CD14-positive monocyte (primary cell): ENCODE measurements around the gene ROBO1. TPM values are rescaled to one million over a fixed set of nuclear protein-coding genes. Genes with fewer than 3 reads are reported as not detected.

Experiments
- DNase-seq, 3 donors: peaks; one replicate each; pipeline ENCODE4 v3.0.0-alpha.2; 2011 to 2022
- H2AFZ ChIP-seq: 2 replicates; pipeline ENCODE4 v1.6.0; 2012; ENCODE audit warnings: mild to moderate bottlenecking, low read depth, low read length, inconsistent platforms; ENCODE audit not compliant: insufficient read depth, poor library complexity, severe bottlenecking
- H3K27ac ChIP-seq, 2 donors: 1 replicate in 1 of 2; 2 replicates in 1 of 2; pipeline ENCODE4 v1.5.1; 2012 to 2013; ENCODE audit warnings: low read length in 2 of 2, control low read depth in 1 of 2, inconsistent platforms in 1 of 2, low read depth in 1 of 2, mild to moderate bottlenecking in 1 of 2
- H3K27me3 ChIP-seq, 2 donors: one replicate each; pipeline versions ENCODE4 v1.6.0 to v1.6.1; 2011 to 2013; ENCODE audit warnings: low read length in 2 of 2; ENCODE audit not compliant: control insufficient read depth in 2 of 2, insufficient read depth in 2 of 2
- H3K36me3 ChIP-seq, 2 donors: replicated peaks in 1 of 2; 1 replicate in 1 of 2; 2 replicates in 1 of 2; pipeline versions ENCODE4 v1.5.1 to v1.6.1; 2012 to 2013; ENCODE audit warnings: low read length in 2 of 2, control low read depth in 1 of 2, inconsistent platforms in 1 of 2, mild to moderate bottlenecking in 1 of 2; ENCODE audit not compliant: insufficient read depth in 2 of 2, control insufficient read depth in 1 of 2
- H3K4me1 ChIP-seq, 2 donors: 1 replicate in 1 of 2; 2 replicates in 1 of 2; pipeline versions ENCODE4 v1.5.1 to v1.6.1; 2012 to 2013; ENCODE audit warnings: low read length in 2 of 2, control low read depth in 1 of 2, inconsistent platforms in 1 of 2, mild to moderate bottlenecking in 1 of 2, moderate library complexity in 1 of 2; ENCODE audit not compliant: insufficient read depth in 2 of 2, control insufficient read depth in 1 of 2
- H3K4me2 ChIP-seq: replicated peaks from 2 replicates; pipeline ENCODE3; 2012; ENCODE audit warnings: low read length, moderate library complexity, mild to moderate bottlenecking; ENCODE audit not compliant: poor library complexity, severe bottlenecking; ENCODE audit errors: extremely low read depth
- H3K4me3 ChIP-seq, 3 experiments: fragments of 200-600 bp in 1 of 3; sonication (generic) in 1 of 3; replicated peaks in 1 of 3; 1 replicate in 2 of 3; 2 replicates in 1 of 3; pipeline ENCODE4 v1.5.1; 2011 to 2013; ENCODE audit warnings: low read length in 3 of 3, mild to moderate bottlenecking in 3 of 3, control low read depth in 2 of 3, low read depth in 2 of 3, inconsistent platforms in 1 of 3, moderate library complexity in 1 of 3
- H3K79me2 ChIP-seq: 2 replicates; pipeline ENCODE4 v1.6.0; 2012; ENCODE audit warnings: mild to moderate bottlenecking, control low read depth, inconsistent platforms, low read length, moderate library complexity; ENCODE audit not compliant: insufficient read depth
- H3K9ac ChIP-seq: 2 replicates; pipeline ENCODE4 v1.6.0; 2017; ENCODE audit warnings: low read length, mild to moderate bottlenecking; ENCODE audit not compliant: insufficient read depth, poor library complexity, severe bottlenecking
- H3K9me3 ChIP-seq, 2 donors: replicated peaks in 1 of 2; 1 replicate in 1 of 2; 2 replicates in 1 of 2; pipeline versions ENCODE4 v1.5.1 to v1.6.1; 2012 to 2013; ENCODE audit warnings: low read length in 2 of 2, control low read depth in 1 of 2; ENCODE audit not compliant: control insufficient read depth in 1 of 2, insufficient read depth in 1 of 2
- H4K20me1 ChIP-seq: 2 replicates; pipeline ENCODE4 v1.6.0; 2012; ENCODE audit warnings: mild to moderate bottlenecking, low read length, control low read depth, moderate library complexity; ENCODE audit not compliant: insufficient read depth
- H3K27ac Mint-ChIP-seq, 7 donors: one replicate each; pipeline ENCODE4 v1.8.0; 2020; ENCODE audit warnings: mild to moderate bottlenecking in 7 of 7, mixed read lengths in 7 of 7, moderate library complexity in 6 of 7, inconsistent platforms in 2 of 7
- H3K27me3 Mint-ChIP-seq, 3 donors: one replicate each; pipeline ENCODE4 v1.8.0; 2021 to 2022; ENCODE audit warnings: low read depth in 3 of 3, mild to moderate bottlenecking in 3 of 3, mixed read lengths in 3 of 3, moderate library complexity in 3 of 3, inconsistent platforms in 1 of 3
- H3K36me3 Mint-ChIP-seq, 2 donors: one replicate each; pipeline ENCODE4 v1.8.0; 2020; ENCODE audit warnings: mixed read lengths in 2 of 2, inconsistent platforms in 1 of 2, mild to moderate bottlenecking in 1 of 2
- H3K4me1 Mint-ChIP-seq: one replicate; pipeline ENCODE4 v1.8.0; 2020; ENCODE audit warnings: mild to moderate bottlenecking, mixed read lengths
- H3K4me3 Mint-ChIP-seq, 2 donors: one replicate each; pipeline ENCODE4 v1.8.0; 2020; ENCODE audit warnings: mild to moderate bottlenecking in 2 of 2, mixed read lengths in 2 of 2, moderate library complexity in 1 of 2
- H3K9me3 Mint-ChIP-seq, 7 donors: one replicate each; pipeline ENCODE4 v1.8.0; 2020 to 2022; ENCODE audit warnings: mixed read lengths in 7 of 7, mild to moderate bottlenecking in 6 of 7, moderate library complexity in 6 of 7, inconsistent platforms in 2 of 7
- CTCF ChIP-seq: fragments of 200-600 bp; IDR thresholded peaks from one replicate; pipeline ENCODE4 v1.8.0; 2022; ENCODE audit warnings: antibody characterized with exemption, mild to moderate bottlenecking
- WGBS: methylation state at CpG from one replicate; pipeline ENCODE4 v1.1.5; 2013; ENCODE audit warnings: missing lambda C conversion rate; ENCODE audit not compliant: insufficient coverage; 5-methylcytosine and 5-hydroxymethylcytosine counted together
- intact Hi-C, 2 donors: fragments of 100-400 bp; cut with micrococcal nuclease; formaldehyde crosslinking; loops; one replicate each; pipeline versions ENCODE4 v1.15.0 to v1.15.1; 2023
- polyA plus RNA-seq, 3 donors: library from polyadenylated mRNA; depleted of rRNA in 1 of 3; unstranded in 2 of 3; stranded (reverse) in 1 of 3; fragments of 300-500 nt in 2 of 3; fragments of >200 nt in 1 of 3; fragmentation: Illumina TruSeq in 2 of 3; gene quantifications; 1 replicate in 2 of 3; 2 replicates in 1 of 3; pipeline ENCODE4 v1.2.3, GENCODE V29; 2012 to 2021

ROBO1 gene
- polyA plus RNA-seq, 3 donors = 0.09 to 0.10 TPM; not detected in 1

DNA sequence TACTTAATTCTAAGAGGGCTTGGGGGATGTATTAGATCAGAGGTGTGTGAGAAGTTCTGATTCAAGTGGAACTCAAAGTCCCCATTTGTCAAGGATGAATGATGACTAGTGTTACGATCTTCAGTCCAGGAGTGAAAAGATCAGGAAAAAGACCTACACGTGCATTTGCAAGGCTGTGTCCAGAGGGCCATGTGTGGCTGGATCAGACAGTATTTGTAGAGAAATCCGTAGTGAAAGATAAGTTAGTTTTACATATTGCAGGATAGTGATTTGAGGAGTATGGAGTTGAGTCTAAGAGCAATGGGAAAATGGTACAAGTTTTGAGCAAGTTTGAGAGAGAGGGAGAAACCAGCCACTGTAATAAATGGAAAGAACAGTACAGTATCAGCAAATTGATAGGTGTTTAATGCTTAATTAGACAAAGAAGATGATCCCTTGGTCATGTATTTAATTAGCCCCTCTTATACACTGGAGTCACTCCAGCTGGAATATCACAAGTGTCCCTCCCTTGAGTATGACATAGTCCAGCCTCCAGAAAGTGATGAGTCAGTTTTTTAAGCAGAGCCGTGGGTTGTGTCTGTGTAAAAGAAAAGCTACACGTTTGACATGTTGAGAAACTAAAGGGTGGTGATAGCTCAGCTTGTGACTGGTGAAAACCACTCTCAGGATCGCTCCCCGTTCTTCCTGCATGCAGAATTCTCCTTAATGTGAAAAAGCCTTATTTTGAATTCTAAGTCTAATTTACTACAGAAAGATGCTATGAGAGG lies 348.8 kb downstream of the ROBO1 start:
- no peaks in the 10 kb centered on the region for H3K79me2 ChIP-seq
- H3K36me3 ChIP-seq = no peaks in the 10 kb centered on the region
- H3K4me2 ChIP-seq = no peak overlapping the region
- no peaks in the 10 kb centered on the region for H4K20me1 ChIP-seq
- H3K4me3 ChIP-seq = no peak overlapping the region
- 57% methylated on average over 5 of the region's 7 CpGs for WGBS
- H3K9me3 Mint-ChIP-seq = peaks cover 0 to 2% (median 0%) of the 10 kb centered on the region in 7 donors
- no peak overlapping the region for H3K27ac Mint-ChIP-seq
- intact Hi-C loops = no loop called here
- H3K4me1 Mint-ChIP-seq = no peaks in the 10 kb centered on the region
- no peak for DNase-seq
- H2AFZ ChIP-seq = no peak overlapping the region
- no peaks in the 10 kb centered on the region for H3K27me3 Mint-ChIP-seq
- TF ChIP-seq CTCF = no peak
- H3K9ac ChIP-seq = no peak overlapping the region
- H3K4me1 ChIP-seq = no peaks in the 10 kb centered on the region
- no peak overlapping the region for H3K4me3 Mint-ChIP-seq
- H3K9me3 ChIP-seq = no peaks in the 10 kb centered on the region
- no peaks in the 10 kb centered on the region for H3K27me3 ChIP-seq
- no peak overlapping the region for H3K27ac ChIP-seq
- H3K36me3 Mint-ChIP-seq = no peaks in the 10 kb centered on the region

DNA sequence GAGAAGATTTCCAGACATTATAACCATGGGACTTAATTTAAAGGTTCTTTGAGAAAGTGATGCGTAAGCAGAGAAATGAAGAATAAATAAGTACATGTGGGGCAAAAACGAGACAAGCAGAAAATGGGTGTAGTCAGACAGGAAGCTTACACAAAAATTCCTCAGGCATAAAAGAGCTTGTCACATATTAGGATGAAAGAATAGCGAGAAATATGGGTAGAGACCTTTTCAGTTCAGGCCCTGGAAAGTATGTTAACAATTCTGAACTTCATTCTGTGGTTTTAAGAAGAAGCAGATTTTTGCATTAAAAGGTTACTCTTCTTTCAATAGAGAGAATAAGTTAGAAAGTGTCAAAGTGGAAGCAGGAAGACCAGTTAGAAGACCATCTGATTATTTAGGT lies 352.4 kb downstream of the ROBO1 start:
- Histone ChIP-seq H3K4me3 (no peak overlapping the region), H3K79me2 (no peaks in the 10 kb centered on the region), H3K9ac (no peak overlapping the region), H3K36me3 (no peaks in the 10 kb centered on the region), H3K4me1 (no peaks in the 10 kb centered on the region), H3K27ac (no peak overlapping the region), H3K27me3 (no peaks in the 10 kb centered on the region), H2AFZ (no peak overlapping the region), H3K9me3 (no peaks in the 10 kb centered on the region), H4K20me1 (no peaks in the 10 kb centered on the region), H3K4me2 (no peak overlapping the region)
- Mint-ChIP-seq H3K4me3 (no peak overlapping the region), H3K4me1 (no peaks in the 10 kb centered on the region), H3K36me3 (no peaks in the 10 kb centered on the region), H3K27me3 (no peaks in the 10 kb centered on the region), H3K27ac (no peak overlapping the region), H3K9me3 (peaks cover 0 to 2% (median 0%) of the 10 kb centered on the region in 7 donors)
- WGBS = 33% methylated on average over 1 of the region's 3 CpGs
- DNase-seq = no peak
- intact Hi-C loops = no loop called here
- no peak for TF ChIP-seq CTCF
